ENCODE results near the gene RIGI.

DNA sequence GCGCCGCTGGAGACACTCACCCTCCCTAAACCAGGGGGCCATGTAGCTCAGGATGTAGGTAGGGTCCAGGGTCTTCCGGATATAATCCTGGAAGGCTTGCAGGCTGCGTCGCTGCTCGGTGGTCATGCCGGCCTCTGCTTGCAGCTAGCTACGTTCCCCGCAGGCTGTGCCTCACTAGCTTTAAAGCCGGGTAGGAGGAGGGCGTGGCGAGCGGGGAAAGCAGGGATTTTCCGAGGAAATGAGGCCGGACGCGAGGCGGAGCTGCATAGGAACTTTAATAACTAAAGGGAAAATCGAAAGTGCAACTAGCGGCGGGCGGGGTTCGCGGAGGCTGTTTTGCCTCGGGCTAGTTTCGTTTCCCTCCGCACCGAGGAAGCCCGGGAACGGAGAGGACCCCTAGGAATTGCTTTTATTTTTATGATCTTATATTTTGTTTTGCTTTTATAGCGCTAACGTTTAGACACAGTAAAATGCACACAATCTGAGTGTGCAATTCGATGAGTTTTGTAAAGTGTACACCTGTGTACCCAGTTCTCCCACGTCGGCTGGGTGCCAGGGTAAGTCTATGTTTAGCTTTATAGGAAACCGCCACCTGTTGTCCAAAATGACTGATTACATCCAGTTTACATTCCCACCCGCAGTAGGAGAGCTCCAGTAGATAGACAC, at the start of gene RIGI:
- TF ChIP-seq CTCF (conservative IDR thresholded peaks at IDR 0.05; ENCODE audit: low read length) (peak; percentile 75), EZH2phosphoT487 (IDR thresholded peaks at IDR 0.05; ENCODE audit: borderline replicate concordance, low read depth, low read length) (no peak)

Data from OCI-LY7 (cell line).